HG03442 (cell line): Measurements from ENCODE around the gene OVOL1.
A peak's percentile ranks its signal among the peaks of the same experiment; 100 is the strongest.
"Not testable (repeated sequence)": the region's sequence is repeated elsewhere in the genome, so short reads cannot be mapped to it uniquely, and the experiment has no call there.

ENCODE experiments used
- ATAC-seq: cut with Tn5 transposase; IDR thresholded peaks from one replicate; pipeline ENCODE4 v1.9.1; 2021; ENCODE audit warnings: mild to moderate bottlenecking, moderate library complexity; ENCODE audit not compliant: unreplicated experiment

OVOL1 gene

DNA sequence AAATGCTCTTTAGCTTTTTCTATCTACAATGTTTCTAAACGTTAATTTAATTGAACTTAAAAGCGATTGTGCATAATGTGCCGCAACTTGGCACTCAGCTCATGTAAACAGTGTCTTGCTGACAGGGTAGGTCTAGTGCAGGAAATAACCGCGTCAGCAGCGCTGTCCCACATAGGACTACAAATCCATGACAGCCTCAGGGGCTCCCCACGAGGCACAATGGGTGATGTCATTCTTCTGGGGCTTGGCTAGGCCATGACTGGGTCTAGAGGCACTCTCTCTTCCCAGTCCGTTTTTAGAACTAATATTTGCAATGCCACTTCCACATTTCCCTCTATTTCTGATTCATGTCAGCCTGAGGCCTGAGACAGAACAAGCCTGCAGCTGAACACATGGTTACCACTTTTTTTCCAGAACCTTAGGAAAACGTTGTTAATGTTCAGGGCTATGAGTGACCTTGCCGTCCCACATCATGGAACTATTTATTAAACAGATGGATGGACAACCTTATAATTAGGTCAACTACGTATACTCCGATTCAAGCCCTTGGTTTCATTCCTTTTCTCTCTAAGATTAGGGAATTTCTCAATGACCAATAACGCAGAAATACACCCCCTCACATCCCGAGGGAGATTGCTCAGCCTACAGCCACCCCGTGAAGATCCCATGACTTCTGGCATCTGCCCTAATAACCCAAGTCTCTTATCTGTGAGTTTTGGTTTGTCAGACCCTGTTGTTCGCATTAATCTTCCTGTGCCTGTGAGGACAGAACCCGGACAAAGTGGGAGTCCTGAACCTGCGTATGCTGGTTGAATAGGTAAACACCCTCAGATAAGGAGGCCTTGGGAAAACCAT lies 27.5 kb downstream of the OVOL1 start:
- no peak for ATAC-seq

DNA sequence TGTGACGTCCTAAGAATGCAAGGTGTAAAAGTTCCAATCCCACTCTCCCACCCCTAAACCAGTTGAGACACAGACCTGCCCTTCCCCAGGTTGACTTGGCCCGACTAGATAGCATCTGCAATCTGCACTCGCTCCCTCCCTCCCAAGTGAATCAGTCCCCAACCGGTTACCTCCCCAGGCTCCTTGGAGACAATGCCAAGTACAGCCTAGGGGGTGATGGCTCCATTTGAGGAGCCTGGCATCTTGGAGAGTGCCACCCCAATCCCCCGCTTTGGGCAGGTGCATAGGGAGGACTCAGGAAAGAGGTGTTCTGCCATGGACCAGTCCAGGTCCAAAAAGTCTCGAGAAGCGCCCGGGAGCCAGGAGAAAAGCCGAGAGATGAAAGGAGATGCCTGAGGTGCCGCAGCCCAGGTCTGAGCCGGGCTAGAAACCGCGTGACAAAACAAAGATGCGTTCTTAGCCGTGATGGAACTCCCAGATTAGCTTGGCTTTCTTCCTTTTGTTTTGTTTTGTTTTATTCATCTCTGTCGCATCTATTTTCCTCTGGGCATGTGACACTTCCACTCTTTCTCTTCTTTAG lies 28.2 kb downstream of the OVOL1 start:
- no peak for ATAC-seq

GRCh38 chr11:65816696-65817095 lies 29.8 kb downstream of the OVOL1 start:
- ATAC-seq = no peak

DNA sequence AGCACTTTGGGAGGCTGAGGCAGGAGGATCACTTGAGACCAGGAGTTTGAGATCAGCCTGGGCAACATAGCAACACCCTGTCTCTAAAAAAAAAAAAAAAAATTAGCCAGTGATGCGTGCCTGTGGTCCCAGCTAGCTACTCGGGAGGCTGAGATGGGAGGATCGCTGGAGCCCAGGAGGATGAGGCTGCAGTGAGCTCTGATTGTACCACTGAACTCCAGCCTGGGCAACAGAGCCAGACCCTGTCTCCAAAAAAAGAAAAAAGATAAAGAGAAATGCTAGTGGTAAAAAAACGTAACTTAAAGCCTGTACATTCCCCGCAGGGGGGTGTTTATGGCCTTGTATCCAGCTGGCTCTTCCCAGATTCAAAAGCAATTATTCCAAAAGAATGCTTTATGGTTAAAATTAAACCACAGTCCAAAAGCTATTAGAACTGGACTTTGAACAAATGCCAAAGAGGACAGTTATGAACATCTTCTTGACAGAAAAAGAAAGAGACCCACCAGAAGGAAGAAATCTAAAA lies 30.5 kb downstream of the OVOL1 start:
- ATAC-seq = no peak

- peak; percentile 71 for ATAC-seq
Observed at GRCh38 chr11:65817835-65818680, 31.2 kb downstream of the OVOL1 start.

- ATAC-seq = no peak
Observed at GRCh38 chr11:65821107-65821506, 34.2 kb downstream of the OVOL1 start.

DNA sequence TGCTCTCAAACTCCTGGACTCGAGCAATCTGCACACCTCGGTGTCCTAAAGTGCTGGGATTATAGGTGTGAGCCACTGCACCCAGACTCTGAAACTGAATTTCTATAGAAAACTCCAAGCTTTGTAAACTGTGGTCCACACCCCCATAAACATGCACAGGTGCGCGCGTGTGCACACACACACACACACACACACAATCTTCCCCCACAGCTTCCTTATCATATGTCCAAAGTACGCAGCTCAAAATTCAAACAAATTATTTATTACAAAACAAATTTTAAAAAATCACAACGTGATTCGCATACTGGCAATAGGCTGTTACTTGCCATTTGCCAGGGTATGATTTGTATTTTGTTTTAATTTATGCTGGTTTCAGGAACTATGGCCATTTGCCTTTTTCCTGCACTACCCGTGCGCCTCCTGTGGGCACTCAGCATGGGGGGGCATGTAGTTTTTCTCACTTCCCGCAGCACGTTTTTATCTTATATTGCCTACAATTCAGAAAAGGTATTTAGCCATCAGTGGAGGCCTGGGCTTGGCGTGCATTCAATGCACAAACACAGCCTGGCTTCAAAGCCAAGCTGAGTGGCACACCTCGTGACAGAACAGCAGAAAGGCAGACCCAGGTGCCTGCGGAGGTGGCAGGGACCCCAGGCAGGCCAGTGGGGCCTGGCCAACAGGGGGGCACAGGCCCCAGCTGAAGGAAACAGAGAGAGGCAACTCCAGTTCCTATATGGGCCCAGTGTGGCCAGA lies 36.1 kb downstream of the OVOL1 start:
- ATAC-seq = no peak

DNA sequence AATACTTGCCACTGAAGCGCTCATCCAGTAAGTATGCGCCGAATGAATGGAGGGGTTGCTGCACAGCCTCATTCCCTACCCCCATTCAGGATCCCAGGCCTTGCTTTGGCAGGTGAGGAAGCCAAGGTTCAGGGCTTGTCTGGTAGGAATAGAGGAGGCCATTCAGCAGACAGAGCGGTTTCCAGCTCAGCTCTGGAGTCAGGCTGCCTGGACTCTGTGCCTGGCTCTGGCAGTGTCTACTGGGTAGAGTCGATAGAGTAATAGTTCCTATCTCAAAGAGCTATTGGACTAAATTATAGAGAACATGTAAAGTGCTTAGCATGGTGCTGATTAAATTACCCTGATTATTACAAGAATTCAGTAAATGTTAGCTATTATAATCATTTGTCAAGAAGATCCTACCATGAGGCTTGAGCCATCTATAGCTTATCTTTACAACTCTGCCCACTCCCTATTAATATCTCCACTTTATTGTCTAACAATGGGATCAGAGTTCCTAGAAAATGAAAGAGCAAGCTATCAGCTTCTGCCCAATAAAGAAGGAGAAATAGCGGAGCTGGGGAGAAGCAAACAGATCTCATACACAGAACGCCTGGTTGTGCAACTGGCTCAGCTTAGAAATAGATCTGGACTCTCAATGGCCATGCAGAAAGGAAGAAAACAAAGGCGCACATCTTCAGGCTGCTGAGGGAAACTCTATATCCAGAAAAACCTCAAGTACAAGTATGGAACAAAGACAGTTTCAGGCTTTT lies 40.3 kb downstream of the OVOL1 start:
- ATAC-seq = no peak

DNA sequence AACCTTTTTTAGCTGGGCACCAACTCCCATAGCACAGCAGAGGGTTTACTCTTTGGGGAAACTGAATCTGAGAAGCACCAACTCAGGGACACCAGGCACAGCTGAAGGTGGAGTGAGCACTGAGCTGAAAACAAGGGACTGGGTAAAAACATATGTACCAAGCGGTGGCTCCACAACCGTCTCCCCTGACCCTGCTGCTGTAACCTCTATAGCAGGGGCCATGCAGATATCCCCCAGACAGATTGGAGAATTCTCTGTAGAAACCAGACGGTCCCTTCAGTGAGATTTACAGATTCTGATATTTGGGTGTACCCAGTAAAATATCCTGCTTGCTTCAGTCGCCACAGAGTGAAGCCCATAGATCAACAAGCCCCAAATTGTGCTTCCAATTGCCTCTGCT lies 42.6 kb downstream of the OVOL1 start:
- no peak for ATAC-seq

- ATAC-seq = not testable (repeated sequence)
Observed at GRCh38 chr11:65832231-65832630, 45.4 kb downstream of the OVOL1 start.

DNA sequence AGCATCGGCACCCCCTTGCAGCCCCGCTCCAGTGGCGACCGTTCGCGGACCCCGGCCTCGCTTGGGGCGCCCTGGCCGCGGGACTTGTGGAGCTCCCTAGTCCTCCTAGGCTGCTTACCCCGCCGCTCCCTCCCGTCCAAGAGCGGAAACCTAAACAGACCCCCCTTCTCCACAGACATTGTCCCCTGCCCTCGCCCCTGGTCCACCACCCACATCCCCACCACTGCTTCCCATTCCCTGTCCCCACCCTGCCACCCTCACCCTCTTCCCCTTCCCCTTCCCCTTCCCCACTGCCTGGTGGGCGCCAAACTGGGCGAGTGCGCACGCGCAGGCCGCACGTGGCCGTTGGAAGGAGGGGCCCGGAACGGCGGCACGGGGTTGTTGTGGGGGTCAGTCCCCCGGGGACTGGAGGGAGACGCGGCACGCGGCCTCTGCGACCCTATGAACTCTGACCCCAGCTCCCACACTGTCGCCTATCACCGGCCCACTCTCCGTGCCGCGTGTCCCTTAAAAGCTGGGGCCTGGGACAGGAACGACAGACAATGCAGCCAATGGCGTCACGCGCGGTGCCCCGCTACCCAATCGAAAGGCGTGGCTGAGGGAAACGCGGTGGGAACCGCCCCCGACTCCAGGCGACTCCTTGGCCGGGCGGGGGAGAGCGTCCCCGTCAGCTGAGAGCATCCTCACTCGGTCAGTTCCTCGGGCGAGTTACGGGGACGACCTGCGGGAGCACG lies 46.6 kb downstream of the OVOL1 start, which contains the start of gene SNX32:
SNX32 (plus strand) TSS at position 667 of the 734 bp plus-strand sequence. CDS start 103 bp downstream, outside the sequence.
- ATAC-seq = peak; percentile 81

- ATAC-seq = no peak
Observed at GRCh38 chr11:65834202-65834601, 47.3 kb downstream of the OVOL1 start.

- ATAC-seq = no peak
Observed at GRCh38 chr11:65842144-65842543, 55.3 kb downstream of the OVOL1 start.

DNA sequence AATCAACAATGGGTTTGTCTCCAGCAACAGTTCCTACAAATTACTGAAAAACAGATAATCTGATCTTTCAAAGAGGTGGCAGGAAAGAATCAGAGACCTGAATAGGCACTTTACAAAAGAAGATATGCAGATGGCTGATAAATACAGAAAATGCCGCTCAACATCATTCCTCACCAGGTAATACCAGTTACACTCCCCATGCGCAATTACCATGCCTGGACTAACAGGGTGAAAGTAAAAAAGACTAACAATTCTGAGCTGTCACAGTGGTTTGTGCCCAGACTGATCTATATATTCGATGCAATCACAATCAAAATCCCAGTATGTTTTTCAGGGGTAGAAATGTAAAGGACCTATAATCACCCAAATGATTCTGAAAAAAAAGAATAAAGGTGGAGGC lies 56.9 kb downstream of the OVOL1 start:
- ATAC-seq = no peak

GRCh38 chr11:65844231-65844872 lies 57.5 kb downstream of the OVOL1 start:
- no peak for ATAC-seq
